HPDE6-E6E7 (cell line): Measurements from ENCODE around the gene SRPX.

ENCODE experiments used
- DNase-seq: peaks from one replicate; pipeline ENCODE4 v3.0.0; 2011; ENCODE audit warnings: missing footprints; ENCODE audit errors: extremely low spot score

The SRPX gene

GRCh38 chrX:38211891-38212635 is 8.6 kb downstream of the SRPX start:
- DNase-seq = no peak

- no peak for DNase-seq
Measured at GRCh38 chrX:38206542-38206941, 14.1 kb downstream of the SRPX start.

GRCh38 chrX:38206036-38206435 is 14.6 kb downstream of the SRPX start:
- no peak for DNase-seq

GRCh38 chrX:38205039-38205438 is 15.6 kb downstream of the SRPX start:
- no peak for DNase-seq

DNA sequence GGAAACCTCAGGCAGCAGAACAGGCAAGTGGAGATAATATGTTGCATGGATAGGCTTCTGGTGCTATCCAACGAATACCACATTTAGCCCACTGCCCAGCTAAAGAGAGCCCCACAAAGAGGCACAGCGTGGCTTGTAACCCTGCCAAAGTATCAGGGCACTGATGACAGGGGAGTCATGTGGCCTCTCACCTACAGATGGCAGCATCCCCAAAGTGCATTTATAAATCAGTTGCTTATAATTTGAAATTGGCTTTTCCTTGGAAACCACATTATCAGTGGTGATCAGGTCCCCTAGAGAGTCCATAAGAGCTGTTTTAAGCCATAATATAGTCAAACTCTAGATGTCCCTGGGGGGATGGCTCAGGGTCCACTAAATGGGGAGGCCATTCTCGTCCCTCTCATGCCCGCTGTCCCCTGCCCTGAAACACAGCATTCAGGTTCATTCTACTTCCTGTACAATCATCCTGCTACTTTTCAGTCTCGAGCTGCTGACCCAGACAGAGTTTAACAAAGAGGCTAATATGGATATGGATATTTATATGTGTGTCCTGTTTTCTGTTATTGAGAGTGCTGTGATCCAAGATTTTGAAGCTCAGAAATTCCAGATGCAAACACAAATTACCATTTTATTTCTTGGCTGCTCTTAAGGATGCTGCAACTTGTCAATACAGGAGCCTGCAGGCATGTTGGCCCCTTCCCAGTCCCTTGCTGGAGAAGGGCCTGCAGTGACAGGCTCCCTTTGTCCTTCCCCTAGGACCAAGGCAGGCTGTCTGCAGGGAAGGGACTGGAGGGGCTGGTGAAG is 28.5 kb downstream of the SRPX start:
- DNase-seq = peak; percentile 9

DNA sequence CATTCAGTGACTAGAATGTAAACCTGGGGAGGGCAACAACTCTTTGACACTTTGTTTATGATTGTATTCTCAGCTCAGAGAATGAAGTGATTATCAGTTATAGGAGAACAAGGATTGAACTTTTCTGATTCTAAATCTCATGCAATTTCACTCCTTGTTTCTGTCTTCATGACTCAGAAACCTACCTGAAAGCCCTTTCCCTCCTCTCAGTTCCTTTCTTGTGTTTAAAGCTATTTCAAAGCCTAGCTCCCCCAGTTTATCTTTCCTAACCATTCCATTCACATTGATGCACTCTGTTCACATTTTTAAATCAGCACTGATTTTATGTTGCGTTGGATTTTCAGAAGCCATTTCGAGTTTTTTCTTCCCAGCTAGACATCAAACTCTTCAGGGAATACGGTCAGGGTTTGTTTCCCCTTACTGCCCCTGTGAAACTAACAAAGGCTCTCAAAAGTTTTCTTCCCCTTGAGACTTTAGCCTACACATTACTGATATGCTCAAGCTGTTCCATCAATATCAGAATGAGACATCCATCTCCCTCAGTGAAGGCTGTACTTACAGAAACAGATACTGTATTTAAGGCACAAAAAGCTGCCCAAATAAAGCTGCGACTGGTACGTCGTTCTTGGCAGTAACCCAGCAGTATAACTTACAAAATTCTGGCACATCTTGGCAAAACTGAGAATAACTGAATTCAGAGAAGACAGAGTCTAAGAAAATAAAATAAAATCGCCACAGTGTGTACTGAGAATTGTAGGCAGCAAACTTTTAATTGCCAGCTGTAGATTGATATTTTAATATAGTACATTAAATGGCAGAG is 31.0 kb downstream of the SRPX start:
- no peak for DNase-seq

DNA sequence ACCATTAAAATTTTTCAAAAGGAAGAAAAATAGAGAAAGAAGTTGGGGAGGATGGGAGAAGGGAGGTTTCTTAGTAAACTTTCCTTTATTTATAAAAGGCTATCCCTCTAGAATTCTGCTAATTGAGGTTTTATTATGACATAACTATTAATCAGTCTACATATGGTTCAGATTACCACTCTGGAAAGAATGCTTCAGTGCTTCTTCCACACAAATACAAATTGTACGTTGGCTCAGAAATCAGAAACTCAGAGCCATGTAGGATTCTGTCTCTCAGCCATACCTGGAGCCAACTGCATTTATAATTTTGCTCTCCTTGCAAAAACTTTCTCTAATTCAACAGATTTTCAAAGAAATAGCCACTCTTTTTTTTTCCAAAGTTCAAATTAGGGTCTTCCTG is 37.1 kb downstream of the SRPX start:
- no peak for DNase-seq

DNA sequence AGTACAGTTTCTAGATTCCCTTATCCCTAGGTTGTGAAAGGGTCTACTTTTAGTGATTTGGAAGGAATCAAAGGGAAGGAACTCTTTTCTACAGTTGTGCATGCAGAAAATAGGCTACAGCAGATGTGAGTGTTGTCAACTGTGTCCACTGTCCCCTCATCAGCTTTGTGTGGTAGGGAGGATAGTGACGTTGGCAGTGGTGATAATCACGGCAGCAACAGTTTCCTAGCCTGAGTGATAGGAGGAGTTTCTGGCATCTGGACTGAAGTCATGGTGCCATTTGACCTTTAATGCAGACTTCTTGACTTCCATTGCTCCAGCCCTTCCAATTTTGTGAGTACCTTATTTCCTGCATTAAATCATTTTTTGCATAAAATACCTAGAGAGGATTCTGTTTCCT is 39.3 kb downstream of the SRPX start:
- no peak for DNase-seq

DNA sequence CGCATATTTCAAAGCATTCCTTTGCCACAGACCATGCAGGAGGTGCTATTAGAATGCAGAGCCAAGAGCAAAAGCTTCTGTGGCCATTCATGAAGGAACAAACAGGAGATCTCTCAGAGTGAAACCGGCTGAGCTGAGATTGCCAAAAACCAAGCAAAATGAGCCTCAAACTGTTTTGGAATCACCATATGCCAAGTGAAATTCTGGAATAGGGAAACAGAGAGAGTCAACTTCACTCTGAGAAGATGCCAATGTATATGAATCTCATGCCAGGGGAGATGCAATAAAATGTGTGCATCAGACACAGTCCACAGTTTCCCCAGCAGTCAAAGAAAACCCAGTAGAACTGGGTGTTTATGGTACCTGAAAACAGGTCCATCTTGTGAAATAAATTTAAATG is 42.3 kb downstream of the SRPX start:
- no peak for DNase-seq

DNA sequence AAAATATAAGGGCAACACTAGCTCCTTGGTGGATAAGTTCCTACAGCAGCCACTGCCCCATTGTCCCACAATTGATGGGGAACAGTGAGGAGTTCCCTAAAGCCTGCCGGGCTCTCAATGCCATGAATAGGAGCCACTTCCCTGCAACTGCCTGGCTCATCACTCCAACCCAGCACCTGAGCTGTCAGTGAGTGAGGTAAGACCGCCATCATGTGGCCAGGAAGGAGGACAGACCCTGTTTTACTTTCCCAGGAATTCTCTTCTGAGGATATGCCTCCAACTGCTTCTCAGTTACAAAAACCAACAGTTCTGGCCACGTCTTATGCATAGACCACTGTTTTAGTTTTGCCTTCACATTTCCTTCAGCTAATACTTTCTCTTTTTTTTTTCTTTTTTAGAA is 45.5 kb downstream of the SRPX start:
- peak; percentile 35 for DNase-seq

GRCh38 chrX:38172596-38172995 is 48.1 kb downstream of the SRPX start:
- DNase-seq = no peak

- DNase-seq = no peak
Measured at GRCh38 chrX:38170556-38170955, 50.1 kb downstream of the SRPX start.

DNA sequence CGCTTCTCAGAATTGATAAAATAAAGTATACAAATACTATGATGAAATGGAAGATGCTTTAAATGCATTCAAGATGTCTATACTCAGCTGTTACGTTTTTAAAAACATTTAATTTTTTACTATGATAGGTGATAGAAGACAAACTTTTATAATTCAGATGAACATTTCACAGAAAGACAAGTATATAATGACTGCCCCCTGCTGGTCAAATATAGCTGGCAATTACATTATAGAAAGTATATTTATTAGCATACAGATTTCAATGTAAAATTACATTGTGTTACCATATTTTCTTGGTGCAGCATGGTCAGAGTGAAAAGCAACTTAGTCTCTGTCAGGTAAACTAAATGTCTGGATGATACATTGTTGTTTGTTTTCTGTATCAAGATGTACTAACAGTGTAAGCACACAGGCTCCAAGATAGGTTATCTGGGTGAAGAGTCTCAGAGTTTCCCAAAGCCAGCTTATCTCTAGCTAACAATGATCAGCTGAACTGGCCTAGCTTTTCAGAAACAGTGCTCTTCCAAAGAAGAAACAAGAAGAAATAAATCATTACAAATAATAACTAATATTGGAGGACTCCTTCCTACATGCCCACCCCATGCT is 54.1 kb downstream of the SRPX start:
- DNase-seq = no peak

- no peak for DNase-seq
Measured at GRCh38 chrX:38165023-38165422, 55.6 kb downstream of the SRPX start.

DNA sequence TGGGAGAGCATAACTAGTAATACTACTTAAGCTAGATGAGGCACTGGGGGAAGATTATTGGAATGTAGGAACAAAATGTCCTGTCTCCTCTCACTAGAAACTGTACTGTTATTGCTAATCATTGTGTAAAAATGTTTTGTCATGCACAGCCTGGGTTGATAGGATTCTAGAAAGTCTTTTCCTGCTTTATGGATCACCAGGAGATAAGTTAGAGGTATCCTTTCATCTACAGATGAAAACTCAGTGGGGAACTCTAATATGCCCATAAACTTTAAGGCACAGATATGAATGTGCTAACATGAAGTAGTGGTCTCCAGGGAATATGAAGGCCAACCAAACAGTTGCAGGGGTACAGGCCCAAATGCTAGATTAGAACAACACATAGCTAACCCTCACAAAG is 57.5 kb downstream of the SRPX start:
- DNase-seq = no peak

- DNase-seq = no peak
Measured at GRCh38 chrX:38156838-38157237, 63.8 kb downstream of the SRPX start.

- DNase-seq = no peak
Measured at GRCh38 chrX:38154818-38155217, 65.9 kb downstream of the SRPX start.

- DNase-seq = no peak
Measured at GRCh38 chrX:38154340-38154739, 66.3 kb downstream of the SRPX start.

- DNase-seq = no peak
Measured at GRCh38 chrX:38151441-38151840, 69.2 kb downstream of the SRPX start.

DNA sequence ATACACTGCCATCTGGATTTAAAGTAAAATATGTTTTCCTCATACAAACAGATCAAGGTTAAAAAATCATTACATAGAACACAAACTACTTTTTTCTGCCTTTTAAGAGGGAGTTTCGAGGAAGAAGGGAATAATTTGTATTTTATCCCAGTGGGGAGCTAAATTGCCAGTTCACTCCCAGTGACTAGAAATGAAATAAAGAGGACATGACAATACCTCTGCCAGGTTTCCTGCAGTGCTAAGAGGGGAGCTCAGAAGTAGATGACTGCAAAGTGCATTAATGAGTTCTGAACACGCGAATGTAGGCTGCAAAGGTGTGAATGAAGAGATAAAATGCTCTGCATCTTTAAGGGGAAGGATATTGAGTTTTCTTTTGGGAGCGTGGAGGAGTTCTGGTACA is 69.7 kb downstream of the SRPX start:
- DNase-seq = no peak

GRCh38 chrX:38149016-38149415 is 71.7 kb downstream of the SRPX start:
- no peak for DNase-seq

- DNase-seq = no peak
Measured at GRCh38 chrX:38142610-38143009, 78.1 kb downstream of the SRPX start.
